GM21529 (cell line): ENCODE measurements around the gene SRM.
A peak's percentile ranks its signal among the peaks of the same experiment; 100 is the strongest.
"Not testable (repeated sequence)": the region's sequence is repeated elsewhere in the genome, so short reads cannot be mapped to it uniquely, and the experiment has no call there.

Experiments used
- ATAC-seq: cut with Tn5 transposase; IDR thresholded peaks from one replicate; pipeline ENCODE4 v1.9.1; 2021; ENCODE audit not compliant: unreplicated experiment

The SRM gene

GRCh38 chr1:11023201-11023600 is 36.6 kb downstream of the SRM start:
- ATAC-seq, result no peak

- no peak for ATAC-seq
Measured at GRCh38 chr1:11019971-11020370, 39.8 kb downstream of the SRM start.

- not testable (repeated sequence) for ATAC-seq
Measured at GRCh38 chr1:11019358-11019757, 40.5 kb downstream of the SRM start.

- ATAC-seq, result no peak
Measured at GRCh38 chr1:11013160-11013531, 46.7 kb downstream of the SRM start.

- peak; percentile 90 for ATAC-seq
Measured at GRCh38 chr1:11012260-11013159, 47.3 kb downstream of the SRM start, which contains the start of gene TARDBP. Gene TARDBP, plus strand, starts transcription at chr1:11012654. Its CDS starts 1,074 bp downstream, at chr1:11013728.
